Stomach (tissue), 4 donors: ENCODE results near the gene FLCN.

Source experiments
- CTCF ChIP-seq, 7 experiments: fragments of 450-650 bp in 4 of 7; fragments of 200-600 bp in 3 of 7; sonication (generic) in 3 of 7; IDR thresholded peaks; one replicate each; pipeline ENCODE4 v1.5.1; 2016 to 2019; ENCODE audit warnings: antibody characterized with exemption in 7 of 7, control low read depth in 2 of 7, mild to moderate bottlenecking in 1 of 7
- POLR2AphosphoS5 ChIP-seq, 3 donors: sonication (generic); formaldehyde crosslinking; IDR thresholded peaks; one replicate each; pipeline ENCODE4 v1.6.1; 2016; ENCODE audit warnings: antibody characterized with exemption in 3 of 3

DNA sequence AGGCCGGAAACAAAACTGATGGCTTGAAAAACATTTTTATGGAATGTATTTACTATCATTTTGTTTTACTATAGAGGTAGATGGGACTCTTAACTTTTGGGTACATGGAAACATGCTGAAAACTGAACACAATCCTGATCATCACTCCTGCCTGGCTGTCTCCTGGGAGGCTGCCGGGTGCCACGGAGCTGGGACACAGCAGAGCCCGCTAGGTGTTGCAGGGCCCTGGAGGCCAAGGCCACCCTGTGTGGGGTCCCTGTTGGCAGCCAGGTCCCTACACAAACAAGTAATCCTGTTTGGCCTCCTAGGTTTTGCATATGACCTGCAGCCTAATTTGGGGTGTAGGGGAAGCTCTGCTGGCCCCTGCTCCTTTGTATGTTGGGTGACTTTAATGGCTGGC, 48.4 kb downstream of the FLCN start:
- TF ChIP-seq CTCF (IDR thresholded peaks at IDR 0.05) (no peak), POLR2AphosphoS5 (IDR thresholded peaks at IDR 0.05) (no peak)
